ENCODE results near the gene KRT33B.

DNA sequence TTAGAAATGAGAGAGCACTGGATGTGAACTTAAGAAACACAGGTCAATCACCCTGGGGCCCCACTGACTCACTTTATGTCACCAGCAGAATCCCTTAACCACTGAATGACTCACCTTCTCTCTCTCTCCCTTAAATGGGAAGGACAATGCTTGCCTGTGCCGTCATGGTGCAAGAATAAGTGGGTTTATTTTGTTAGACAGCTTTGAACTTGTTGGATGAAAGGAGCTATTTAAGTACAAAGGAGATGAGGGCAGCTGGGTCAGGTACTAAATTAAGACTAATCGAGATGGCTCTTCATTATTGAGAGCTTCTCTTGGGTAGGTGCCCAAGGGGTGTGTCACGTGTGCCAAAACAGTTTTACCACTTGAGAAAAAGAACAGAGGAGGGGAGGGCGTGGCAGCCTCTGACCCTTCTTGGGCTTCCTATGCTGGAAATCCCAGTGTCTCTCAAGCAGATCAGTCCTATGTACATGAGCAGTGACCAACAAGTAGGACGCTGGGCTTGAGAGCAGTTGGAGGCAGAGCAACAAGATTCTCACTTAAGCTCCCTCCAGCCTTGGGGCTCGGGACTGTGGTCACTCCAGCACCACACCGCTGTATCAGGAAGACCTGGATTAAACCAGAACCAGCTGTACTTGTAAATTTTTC is 34.5 kb upstream of the KRT33B start:
- TF ChIP-seq POLR2AphosphoS5 (IDR thresholded peaks at IDR 0.05; ENCODE audit: low read depth, low read length) (no peak), FOXP2 (optimal IDR thresholded peaks at IDR 0.05; ENCODE audit: borderline replicate concordance, extremely low read depth, extremely low read length, insufficient read depth) (no peak), TAF1 (IDR thresholded peaks at IDR 0.05; ENCODE audit: borderline replicate concordance, insufficient read depth, low read length) (no peak), SIN3A (IDR thresholded peaks at IDR 0.05; ENCODE audit: borderline replicate concordance, insufficient read depth, low read length) (no peak)
- TF ChIP-seq, protein P1, sequence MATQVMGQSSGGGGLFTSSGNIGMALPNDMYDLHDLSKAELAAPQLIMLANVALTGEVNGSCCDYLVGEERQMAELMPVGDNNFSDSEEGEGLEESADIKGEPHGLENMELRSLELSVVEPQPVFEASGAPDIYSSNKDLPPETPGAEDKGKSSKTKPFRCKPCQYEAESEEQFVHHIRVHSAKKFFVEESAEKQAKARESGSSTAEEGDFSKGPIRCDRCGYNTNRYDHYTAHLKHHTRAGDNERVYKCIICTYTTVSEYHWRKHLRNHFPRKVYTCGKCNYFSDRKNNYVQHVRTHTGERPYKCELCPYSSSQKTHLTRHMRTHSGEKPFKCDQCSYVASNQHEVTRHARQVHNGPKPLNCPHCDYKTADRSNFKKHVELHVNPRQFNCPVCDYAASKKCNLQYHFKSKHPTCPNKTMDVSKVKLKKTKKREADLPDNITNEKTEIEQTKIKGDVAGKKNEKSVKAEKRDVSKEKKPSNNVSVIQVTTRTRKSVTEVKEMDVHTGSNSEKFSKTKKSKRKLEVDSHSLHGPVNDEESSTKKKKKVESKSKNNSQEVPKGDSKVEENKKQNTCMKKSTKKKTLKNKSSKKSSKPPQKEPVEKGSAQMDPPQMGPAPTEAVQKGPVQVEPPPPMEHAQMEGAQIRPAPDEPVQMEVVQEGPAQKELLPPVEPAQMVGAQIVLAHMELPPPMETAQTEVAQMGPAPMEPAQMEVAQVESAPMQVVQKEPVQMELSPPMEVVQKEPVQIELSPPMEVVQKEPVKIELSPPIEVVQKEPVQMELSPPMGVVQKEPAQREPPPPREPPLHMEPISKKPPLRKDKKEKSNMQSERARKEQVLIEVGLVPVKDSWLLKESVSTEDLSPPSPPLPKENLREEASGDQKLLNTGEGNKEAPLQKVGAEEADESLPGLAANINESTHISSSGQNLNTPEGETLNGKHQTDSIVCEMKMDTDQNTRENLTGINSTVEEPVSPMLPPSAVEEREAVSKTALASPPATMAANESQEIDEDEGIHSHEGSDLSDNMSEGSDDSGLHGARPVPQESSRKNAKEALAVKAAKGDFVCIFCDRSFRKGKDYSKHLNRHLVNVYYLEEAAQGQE (IDR thresholded peaks at IDR 0.05; ENCODE audit: insufficient read depth in 1 of 2, low read depth in 2 of 2, low read length in 2 of 2) = no peak

Measured in PFSK-1 (cell line).